DND-41 (cell line): ENCODE data around the gene ADAMTS16.

Experiments
- EZH2 ChIP-seq: IDR thresholded peaks from 3 replicates; pipeline ENCODE4 v1.6.1; 2012; ENCODE audit warnings: borderline replicate concordance, low read depth, mild to moderate bottlenecking, moderate library complexity, low read length, inconsistent platforms; ENCODE audit not compliant: severe bottlenecking
- TF ChIP-seq, protein P1 (sequence below): IDR thresholded peaks from 2 replicates; pipeline ENCODE4 v1.5.1; 2012; ENCODE audit warnings: borderline replicate concordance, low read length, moderate library complexity, mild to moderate bottlenecking; ENCODE audit not compliant: poor library complexity, severe bottlenecking; ENCODE audit errors: extremely low read depth

DNA sequence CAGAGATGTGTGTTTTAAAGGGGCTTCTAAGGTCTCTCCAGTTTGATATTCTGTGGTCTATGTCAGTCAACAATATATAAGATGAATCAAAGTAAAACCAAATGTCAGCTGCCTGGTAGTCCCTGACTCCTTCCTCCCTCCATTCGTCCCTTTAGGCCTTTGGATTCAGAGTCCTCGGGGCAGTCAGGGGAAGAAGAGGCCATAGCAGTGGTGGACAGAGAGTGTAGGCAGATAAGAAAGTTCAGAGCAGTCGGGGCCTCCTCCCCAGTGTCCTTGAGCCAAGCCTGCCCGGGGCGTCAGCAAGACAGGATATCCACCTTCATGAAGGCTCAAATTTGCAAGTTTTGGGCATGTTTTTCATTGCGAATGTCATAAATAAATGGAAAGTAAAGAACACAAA is 110.6 kb downstream of the ADAMTS16 start:
- TF ChIP-seq, protein P1, sequence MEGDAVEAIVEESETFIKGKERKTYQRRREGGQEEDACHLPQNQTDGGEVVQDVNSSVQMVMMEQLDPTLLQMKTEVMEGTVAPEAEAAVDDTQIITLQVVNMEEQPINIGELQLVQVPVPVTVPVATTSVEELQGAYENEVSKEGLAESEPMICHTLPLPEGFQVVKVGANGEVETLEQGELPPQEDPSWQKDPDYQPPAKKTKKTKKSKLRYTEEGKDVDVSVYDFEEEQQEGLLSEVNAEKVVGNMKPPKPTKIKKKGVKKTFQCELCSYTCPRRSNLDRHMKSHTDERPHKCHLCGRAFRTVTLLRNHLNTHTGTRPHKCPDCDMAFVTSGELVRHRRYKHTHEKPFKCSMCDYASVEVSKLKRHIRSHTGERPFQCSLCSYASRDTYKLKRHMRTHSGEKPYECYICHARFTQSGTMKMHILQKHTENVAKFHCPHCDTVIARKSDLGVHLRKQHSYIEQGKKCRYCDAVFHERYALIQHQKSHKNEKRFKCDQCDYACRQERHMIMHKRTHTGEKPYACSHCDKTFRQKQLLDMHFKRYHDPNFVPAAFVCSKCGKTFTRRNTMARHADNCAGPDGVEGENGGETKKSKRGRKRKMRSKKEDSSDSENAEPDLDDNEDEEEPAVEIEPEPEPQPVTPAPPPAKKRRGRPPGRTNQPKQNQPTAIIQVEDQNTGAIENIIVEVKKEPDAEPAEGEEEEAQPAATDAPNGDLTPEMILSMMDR: no peak
- TF ChIP-seq EZH2: no peak
